Stromal cell of bone marrow (primary cell): ENCODE measurements around the gene GAS6.

ENCODE experiments used
- DNase-seq: peaks from one replicate; pipeline ENCODE4 v3.0.0-alpha.2; 2012; ENCODE audit warnings: low read depth

The GAS6 gene

GRCh38 chr13:113770937-113771336 lies 92.9 kb downstream of the GAS6 start:
- no peak for DNase-seq
